ENCODE results near the gene EFCAB5. TPM values are rescaled to one million over a fixed set of nuclear protein-coding genes. Genes with fewer than 3 reads are reported as not detected.
"Not testable (repeated sequence)": the region's sequence is repeated elsewhere in the genome, so short reads cannot be mapped to it uniquely, and the experiment has no call there.

Gene EFCAB5
- total RNA-seq, 1 experiment from 2014 or later: 0.51 TPM

DNA sequence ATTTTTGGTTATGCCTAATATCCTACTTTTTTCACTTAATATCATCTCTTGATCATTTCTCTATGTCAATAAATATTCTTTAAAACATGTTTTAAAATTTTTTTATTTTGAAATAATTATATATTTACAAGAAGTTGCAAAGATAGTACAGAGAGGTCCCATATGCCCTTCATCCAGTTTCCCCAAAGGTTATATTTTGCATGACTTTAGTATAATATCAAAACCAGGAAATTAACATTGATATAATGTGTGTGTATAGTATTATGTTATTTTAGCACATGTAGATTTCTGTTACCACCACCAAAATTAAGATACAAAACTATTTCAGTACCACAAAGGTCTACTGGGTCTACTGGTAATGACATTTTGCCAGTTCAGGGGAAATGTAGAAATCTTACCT, 60.7 kb downstream of the EFCAB5 start:
- DNase-seq (ENCODE audit: low spot score): no peak

DNA sequence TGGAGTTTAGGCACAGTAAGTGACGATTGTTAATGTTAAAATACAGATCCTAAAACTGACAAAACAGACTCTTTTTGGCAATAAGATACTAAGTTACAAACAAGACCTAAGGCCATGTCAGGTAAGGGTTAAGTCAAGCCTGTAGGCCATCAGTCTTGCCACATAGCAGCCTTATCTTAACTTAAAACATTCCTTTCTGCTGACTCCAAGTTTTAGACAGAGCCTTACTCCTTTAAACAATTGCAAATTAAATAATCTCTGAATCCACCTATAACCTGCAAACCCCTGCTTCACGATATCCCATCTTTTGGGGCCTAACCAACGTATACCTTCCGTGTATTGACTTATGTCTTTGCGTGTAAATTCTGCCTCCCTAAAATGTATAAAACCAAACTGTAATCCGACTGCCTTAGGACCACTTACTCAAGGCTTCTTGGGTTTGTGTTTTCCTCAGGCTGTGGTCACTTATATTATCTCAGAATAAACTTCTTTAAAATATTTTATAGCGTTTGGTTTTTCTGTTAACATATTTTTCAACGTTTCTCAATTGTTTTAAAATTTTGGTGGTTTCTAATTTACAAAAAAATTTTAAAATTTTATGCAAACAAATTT, 64.4 kb downstream of the EFCAB5 start:
- no peak for DNase-seq (ENCODE audit: low spot score)

DNA sequence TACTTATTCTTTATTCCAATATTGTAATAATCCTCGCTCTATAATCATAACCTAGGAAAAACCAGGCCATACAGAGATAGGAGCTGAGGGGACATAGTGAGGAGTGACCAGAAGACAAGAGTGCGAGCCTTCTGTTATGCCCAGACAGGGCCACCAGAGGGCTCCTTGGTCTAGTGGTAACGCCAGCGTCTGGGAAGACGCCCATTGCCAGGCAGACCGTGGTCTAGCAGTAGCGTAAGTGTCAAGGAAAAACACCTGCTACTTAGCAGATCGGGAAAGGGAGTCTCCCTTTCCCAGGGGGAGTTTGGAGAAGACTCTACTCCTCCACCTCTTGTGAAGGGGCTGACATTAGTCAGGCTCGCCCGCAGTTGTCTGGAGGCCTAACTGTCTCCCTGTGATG, 70.5 kb downstream of the EFCAB5 start:
- not testable (repeated sequence) for DNase-seq (ENCODE audit: low spot score)

DNA sequence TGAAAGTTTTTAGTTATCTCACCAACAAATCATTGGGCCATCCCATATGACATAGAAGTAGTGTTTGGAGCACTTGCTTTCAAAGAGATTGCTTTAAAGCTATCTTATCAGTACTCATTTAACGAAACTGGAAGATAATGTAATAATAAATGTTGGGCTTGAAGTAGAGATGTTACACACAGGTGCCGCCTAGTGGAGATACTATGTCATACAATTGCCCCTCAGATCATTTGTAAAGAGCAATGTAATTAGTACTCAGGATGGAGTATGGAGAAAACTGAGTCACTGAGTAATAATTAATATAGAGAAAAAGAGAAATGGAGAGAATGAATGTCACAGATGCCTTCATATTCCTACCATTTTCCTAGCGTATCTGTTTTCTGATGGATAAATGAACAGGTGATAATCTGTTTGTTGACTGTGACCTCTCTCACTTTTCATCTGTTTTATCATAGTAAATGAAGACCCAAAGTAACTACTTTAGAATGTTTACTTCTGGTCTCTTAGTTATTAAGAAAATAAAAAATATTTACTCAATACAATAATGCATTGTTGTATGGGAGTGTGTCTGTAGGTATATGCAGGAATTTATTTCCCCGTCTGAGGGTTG, 80.4 kb downstream of the EFCAB5 start:
- DNase-seq (ENCODE audit: low spot score): peak; percentile 69

DNA sequence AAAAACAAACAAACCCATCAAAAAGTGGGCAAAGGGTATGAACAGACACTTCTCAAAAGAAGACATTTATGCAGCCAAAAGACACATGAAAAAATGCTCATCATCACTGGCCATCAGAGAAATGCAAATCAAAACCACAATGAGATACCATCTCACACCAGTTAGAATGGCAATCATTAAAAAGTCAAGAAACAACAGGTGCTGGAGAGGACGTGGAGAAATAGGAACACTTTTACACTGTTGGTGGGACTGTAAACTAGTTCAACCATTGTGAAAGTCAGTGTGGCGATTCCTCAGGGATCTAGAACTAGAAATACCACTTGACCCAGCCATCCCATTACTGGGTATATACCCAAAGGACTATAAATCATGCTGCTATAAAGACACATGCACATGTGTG, 83.9 kb downstream of the EFCAB5 start:
- not testable (repeated sequence) for DNase-seq (ENCODE audit: low spot score)

DNA sequence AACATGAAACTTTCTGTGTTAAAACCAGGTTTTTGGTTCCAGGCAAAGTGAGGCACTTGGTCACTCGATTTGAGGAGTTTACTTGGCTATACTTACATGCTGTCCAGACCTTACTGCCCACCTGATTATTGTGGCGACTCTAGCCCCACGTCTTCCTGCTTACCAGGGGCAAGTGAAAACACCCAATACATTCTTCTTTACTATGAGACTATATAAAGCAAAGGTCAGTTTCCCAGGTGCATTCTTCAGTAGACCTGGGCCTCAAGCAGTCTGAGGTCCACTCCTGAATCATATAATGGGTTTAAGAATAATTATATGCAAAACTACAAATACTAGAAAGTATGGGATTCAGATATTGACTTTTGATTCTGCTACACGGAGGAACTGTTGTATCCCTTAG, 86.2 kb downstream of the EFCAB5 start:
- DNase-seq (ENCODE audit: low spot score): no peak

DNA sequence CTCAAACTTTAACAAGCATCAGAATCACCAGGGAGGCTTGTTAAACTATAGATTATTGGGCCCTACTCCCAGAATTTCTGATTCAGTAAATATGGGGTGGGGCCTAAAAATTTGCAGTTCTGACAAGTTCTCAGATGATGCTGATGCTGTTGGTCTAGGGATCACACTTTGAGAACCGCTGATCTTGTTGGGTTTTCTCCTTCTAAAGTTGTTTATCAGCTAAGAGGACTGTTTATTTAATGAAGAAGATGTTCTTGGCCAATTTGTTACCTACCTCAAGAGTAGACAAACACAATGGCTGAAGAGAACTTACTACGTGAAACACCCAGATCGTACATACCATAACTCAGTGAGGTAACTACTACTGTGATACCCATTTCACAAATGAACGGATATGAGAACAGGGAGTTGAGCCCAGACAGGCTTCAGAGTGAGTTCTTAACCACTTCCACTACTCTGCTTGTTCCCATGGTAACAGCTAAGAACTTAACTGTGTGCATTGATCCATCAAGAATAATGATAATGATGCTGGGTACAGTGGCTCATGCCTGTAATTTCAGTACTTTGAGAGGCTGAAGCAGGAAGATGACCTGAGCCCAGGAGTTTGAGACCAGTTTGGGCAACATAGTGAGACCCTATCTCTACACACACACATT, 89.9 kb downstream of the EFCAB5 start:
- DNase-seq (ENCODE audit: low spot score): no peak

DNA sequence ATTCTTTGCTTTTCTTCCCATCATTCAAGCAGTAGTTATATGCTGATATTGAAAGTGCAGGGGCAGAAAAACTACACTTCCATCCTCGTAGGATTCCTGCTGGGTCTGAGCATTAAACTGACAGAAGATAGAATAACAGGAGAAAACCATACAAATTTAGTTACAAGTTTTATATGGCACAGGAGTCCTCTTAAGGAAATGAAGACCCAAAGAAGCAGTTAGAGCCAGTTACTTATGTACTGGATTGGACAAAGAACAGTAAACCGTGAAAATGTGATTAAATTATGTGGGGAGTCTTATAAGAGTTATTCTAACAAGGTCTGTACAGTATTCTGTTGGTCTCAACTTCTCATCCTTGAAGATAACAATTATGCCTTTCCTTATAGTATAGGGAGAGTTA, 93.9 kb downstream of the EFCAB5 start:
- no peak for DNase-seq (ENCODE audit: low spot score)

DNA sequence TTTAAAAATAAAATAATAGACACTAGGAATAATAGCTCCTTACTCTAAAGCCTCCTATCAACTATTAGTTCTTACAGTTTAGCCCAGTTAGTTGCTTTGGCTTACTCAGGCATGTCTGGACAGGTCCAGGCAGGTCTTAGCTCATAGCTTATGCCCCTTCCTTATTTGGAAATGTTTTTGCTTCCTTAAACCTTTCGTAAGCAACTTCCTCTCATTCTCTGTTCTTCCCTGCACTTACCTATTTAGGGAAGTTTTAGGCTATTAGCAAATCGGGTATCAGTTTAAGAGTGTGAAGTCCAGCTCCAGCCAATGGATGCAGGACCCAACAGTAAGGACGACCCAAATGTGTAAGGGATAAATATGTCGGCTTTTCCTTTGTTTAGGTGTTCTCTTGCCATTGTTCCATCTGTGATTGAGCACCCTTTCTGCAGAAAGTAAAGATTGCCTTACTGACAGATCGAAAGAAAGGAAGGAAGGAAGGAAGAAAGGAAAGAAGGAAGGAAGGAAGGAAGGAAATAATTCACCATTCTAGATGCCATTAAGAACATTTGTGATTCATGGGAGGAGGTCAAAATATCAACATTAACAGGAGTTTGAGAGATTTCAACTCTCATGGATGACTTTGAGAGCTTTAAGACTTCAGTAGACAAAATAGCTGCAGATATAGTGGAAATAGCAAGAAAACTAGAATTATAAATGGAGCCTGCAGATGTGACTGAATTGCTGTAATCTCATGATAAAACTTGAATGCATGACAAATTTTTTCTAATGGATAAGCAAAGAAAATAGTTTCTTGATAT, 99.5 kb downstream of the EFCAB5 start:
- not testable (repeated sequence) for DNase-seq (ENCODE audit: low spot score)

DNA sequence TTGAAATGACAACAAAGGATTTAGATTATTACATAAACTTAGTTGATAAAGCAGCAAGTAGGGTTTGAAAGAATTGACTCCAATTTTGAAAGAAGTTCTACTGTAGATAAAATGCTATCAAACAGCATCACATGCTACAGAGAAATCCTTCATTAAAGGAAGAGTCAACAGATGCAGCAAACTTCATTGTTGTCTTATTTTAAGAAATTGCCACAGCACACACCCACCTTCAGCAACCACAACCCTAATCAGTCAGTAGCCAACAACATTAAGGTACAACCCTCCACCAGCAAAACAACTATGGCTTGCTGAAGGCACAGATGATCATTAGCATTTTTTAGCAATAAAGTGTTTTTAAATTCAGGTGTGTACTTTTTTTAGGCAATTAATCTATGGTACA, 100.1 kb downstream of the EFCAB5 start:
- DNase-seq (ENCODE audit: low spot score): no peak

DNA sequence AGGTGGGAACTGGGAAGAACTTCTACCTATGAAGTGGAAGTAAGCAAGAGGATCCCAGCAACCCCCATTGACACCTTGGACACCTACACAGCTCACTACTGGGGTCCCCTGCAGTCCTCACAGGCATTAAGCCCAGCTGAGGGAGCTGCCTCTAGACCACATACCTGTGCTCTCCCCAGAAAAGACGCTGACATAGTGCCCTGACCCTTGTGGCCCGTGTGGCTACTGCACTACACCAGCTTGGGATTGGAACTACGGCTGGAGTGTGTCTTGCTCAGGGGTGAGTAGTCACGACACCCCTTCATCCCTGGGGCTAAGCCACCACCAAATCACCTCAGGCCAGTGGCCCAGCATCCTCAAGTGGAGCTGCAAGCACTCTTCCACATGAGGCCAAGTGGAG, 120.9 kb downstream of the EFCAB5 start:
- DNase-seq (ENCODE audit: low spot score): no peak

DNA sequence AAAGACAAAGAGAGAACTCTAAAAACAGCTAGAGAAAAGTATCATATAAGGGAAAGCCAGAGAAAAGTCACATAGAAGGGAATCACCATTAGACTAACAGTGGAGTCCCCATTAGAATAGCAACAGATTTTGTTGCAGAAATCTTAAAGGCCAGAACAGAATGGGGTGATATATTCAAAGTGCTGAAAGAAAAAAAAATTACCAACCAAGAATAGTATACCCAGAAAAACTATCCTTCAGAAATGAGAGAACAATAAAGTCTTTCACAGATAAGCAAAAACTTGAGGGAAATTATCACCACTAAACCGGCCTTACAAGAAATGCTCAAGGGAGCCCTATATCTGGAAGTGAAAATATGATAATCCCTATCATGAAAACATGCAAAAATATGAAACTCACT, 123.3 kb downstream of the EFCAB5 start:
- DNase-seq (ENCODE audit: low spot score): no peak

DNA sequence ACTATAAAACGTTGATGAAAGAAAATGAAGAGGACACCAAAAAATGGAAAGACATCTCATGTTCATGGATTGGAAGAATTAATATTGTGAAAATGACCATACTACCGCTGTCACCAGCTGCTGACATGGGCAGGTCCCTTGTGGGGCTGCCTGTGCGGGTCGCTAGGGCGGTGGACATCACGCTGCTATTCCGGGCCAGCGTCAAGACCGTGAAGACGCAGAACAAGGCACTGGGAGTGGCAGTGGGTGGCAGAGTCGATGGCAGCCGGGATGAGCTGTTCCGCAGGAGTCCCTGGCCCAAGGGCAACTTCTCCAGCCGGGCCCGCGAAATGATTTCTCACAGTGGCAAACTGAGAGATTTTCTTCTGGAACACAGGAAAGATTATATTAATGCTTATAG, 127.0 kb downstream of the EFCAB5 start:
- DNase-seq (ENCODE audit: low spot score): no peak

DNA sequence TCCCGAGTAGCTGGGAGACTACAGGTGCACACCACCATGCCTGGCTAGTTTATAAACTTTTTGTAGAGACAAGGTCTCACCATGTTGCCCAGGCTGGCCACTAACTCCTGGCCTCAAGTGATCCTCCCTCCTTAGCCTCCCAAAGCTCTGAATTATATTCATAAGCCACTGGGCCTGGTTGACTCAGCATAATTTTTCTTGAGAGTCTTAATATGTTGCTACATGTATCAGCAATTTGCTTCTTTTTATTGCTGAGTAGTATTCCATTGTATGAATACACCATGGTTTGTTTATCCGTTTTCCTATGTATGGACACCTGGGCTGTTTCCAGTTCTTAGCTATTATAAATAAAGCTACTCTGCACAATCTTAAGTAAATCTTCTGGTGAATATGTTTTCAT, 132.8 kb downstream of the EFCAB5 start:
- DNase-seq (ENCODE audit: low spot score): no peak

DNA sequence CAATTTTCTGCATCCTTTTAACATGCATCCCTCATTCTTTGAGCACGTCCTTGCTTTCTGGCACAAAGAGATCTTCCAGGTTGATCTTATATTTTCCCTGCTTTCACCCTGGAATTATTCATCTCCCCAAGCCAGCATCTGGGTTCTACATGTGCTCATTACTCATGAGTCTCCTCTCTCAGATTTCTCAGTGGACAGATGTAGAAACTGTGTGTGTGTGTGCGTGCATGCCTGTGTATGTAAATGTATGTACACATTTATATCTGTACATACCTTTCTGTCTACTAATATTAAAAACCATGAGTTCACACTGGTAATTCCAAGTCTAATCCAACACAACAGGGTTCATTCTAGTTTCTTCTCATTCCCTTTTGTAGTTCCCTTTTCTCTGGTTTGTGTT, 133.3 kb downstream of the EFCAB5 start:
- DNase-seq (ENCODE audit: low spot score): no peak

DNA sequence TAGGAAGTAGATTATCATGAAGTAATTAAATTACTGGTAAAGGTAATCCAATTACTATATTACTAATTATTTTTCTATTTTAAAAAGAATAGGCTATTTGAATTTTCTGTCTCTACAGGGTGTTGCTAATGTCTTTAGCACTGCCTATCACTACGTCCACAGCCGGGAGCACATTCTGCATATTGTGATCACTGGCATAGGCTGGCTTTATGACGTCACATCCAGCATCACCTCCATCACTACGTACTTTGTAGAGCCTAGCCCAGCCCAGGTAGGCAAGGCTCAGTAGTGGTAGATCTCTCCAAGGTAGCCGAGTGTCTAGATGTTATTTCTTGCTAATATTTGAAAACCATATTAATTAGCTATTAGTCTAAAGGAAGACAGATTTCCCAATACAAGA, 141.3 kb downstream of the EFCAB5 start:
- no peak for DNase-seq (ENCODE audit: low spot score)

DNA sequence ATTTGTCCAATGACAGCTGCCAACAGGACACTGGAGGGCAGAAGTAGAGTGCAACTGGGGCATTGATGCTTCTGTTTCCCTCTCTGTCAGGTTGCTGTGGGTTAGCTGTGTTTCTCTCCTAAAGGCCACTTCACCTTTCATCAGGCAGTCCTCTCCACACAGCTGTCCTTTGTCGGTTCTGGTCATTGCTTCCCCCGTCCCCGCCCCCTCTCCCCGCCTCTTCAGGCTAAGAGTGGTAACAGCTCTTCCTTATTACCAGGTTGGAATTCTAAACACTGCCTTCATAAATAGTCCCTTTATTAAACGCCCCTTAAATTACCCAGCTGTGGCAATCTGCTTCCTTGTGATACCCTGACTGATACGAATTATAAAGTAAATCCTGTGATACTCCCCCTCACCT, 143.4 kb downstream of the EFCAB5 start:
- no peak for DNase-seq (ENCODE audit: low spot score)

DNA sequence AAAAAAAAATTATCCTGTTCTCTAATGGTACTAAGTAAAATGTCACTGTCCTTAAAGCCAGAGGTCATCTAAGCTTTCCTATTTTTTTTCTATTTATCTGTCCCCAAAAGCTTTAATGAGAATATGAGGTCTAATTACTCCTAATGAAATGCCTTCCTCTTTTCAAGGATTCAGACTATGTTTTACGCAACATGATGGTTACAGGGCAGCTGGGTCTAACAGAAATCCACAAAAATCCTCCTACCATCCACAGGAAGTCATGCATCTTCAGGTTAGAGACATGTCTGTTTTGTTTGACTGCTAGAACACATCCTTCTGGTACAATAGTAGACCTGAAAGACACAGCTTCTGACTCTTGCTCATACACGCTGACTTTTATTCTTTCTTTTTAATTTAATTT, 145.5 kb downstream of the EFCAB5 start:
- DNase-seq (ENCODE audit: low spot score): no peak

DNA sequence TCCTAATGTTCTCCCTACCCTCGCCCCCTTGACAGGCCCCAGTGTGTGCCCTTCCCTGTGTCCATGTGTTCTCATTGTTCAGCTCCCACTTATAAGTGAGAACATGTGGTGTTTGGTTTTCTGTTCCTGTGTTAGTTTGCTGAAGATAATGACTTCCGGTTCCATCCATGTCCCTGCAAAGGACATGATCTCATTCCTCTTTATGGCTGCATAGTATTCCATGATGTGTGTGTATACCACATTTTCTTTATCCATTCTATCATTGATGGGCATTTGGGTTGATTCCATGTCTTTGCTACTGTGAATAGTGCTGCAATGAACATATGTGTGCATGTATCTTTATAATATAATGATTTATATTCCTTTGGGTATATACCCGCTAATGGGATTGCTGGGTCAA, 146.0 kb downstream of the EFCAB5 start:
- DNase-seq (ENCODE audit: low spot score): not testable (repeated sequence)

DNA sequence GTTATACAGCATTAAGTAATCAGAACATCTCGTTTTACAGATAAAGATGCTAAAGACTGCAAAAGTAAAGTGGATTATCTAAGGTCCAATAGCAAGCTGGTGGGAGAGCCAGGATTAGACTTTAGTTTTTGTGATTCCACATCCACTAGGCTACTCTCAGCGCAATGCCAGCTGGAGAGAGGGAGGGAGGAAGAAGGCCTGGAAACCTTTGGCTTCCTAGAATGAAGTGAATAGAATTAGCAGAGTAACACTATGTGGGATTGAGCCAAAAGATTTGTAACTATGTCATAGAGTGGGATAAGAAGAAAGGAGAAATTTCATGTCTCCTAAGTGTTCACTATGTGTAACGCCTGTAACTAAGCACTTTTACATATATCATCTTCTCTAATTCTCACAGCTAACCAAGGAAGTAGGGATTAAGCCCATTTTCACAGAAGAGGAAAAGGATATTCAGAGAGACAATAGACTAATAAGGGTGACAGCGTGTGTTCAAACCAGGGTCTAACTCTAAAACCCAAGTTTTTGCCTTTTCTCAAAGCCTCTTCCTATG, 149.8 kb downstream of the EFCAB5 start:
- DNase-seq (ENCODE audit: low spot score): no peak

DNA sequence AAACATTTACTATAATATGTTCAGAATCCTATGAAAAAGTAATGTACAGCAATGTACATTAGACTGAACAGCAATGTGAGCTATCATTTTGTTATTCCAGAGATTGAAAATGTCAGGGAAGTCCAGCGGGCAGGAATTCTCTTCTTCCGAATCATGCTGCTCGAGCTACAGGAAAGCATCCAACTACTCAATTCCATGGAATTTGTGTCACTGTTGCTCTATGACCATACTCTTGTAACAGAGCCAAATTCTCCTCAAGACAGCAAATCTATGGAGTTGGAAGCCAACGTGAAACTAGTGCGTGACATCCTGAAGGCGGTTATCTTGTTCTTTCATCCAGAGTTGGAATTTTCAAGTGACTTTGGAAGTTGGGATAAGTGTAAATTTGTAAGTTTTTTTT, 150.3 kb downstream of the EFCAB5 start:
- DNase-seq (ENCODE audit: low spot score): no peak

DNA sequence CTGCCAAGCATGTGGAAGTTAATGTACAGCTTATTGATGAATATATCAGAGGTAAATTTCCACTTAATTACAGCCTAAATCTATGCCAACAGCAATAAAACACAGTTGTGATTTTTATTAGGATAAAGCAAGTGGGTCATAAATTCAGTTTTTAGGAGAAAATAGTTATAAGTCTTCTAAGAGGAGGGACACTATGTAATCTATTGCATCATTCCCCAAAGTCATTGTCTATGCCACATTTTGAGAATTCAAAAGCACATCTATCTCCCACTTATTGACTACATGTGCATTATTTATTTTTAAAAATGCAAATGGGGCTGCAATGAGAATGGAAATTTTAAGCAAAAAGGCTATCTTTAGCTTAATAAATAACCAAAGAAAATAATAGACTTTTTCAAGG, 151.5 kb downstream of the EFCAB5 start:
- DNase-seq (ENCODE audit: low spot score): no peak

Measured in HT-29 (cell line).